OCI-LY1 (cell line): Measurements from ENCODE around the gene AGFG1.
"Not testable (repeated sequence)": the region's sequence is repeated elsewhere in the genome, so short reads cannot be mapped to it uniquely, and the experiment has no call there.

ENCODE experiments used
- H2AFZ ChIP-seq: fragments of 200-600 bp; sonication (generic), shearing (Covaris generic); 2 replicates; pipeline ENCODE4 v1.6.0; 2014; ENCODE audit warnings: antibody characterized with exemption, mild to moderate bottlenecking, low read length
- H3F3A ChIP-seq: fragments of 200-600 bp; sonication (generic), shearing (Covaris generic); 2 replicates; pipeline ENCODE4 v1.6.0; 2014; ENCODE audit warnings: mild to moderate bottlenecking, antibody characterized with exemption, low read length, moderate library complexity; ENCODE audit not compliant: insufficient read depth
- H3K27ac ChIP-seq: fragments of 200-600 bp; sonication (generic); 2 replicates; pipeline ENCODE4 v1.5.1; 2014; ENCODE audit warnings: low read length, mixed run types, mild to moderate bottlenecking, low read depth; ENCODE audit not compliant: poor library complexity, severe bottlenecking
- H3K27me3 ChIP-seq: fragments of 200-600 bp; sonication (generic); 2 replicates; pipeline ENCODE4 v1.6.0; 2014; ENCODE audit warnings: antibody characterized with exemption, mild to moderate bottlenecking, low read length, moderate library complexity; ENCODE audit not compliant: insufficient read depth
- H3K36me3 ChIP-seq: fragments of 200-600 bp; sonication (generic); 2 replicates; pipeline ENCODE4 v1.6.1; 2014; ENCODE audit warnings: mild to moderate bottlenecking, antibody characterized with exemption, low read length, moderate library complexity, mixed read lengths; ENCODE audit not compliant: insufficient read depth
- H3K4me1 ChIP-seq: fragments of 200-600 bp; sonication (generic); 2 replicates; pipeline ENCODE4 v1.5.1; 2014; ENCODE audit warnings: mild to moderate bottlenecking, low read length, moderate library complexity; ENCODE audit not compliant: insufficient read depth, severe bottlenecking
- H3K4me2 ChIP-seq: fragments of 200-600 bp; sonication (generic), shearing (Covaris generic); 2 replicates; pipeline ENCODE4 v1.6.1; 2014; ENCODE audit warnings: low read length
- H3K4me3 ChIP-seq: fragments of 200-600 bp; sonication (generic); 2 replicates; pipeline ENCODE4 v1.5.1; 2014; ENCODE audit warnings: low read length, low read depth, mild to moderate bottlenecking, mixed read lengths; ENCODE audit not compliant: poor library complexity, severe bottlenecking
- H3K79me2 ChIP-seq: fragments of 200-600 bp; shearing (Covaris generic); 2 replicates; pipeline ENCODE4 v1.6.1; 2016; ENCODE audit warnings: mixed run types, low read length, mixed read lengths; ENCODE audit not compliant: insufficient read depth
- H3K9ac ChIP-seq: fragments of 200-600 bp; sonication (generic), shearing (Covaris generic); 2 replicates; pipeline ENCODE4 v1.6.1; 2014; ENCODE audit warnings: mild to moderate bottlenecking, low read length, mixed read lengths
- H3K9me2 ChIP-seq: fragments of 200-600 bp; sonication (generic), shearing (Covaris generic); 2 replicates; pipeline ENCODE4 v1.6.1; 2014; ENCODE audit warnings: low read depth, mild to moderate bottlenecking, low read length, mixed read lengths
- H3K9me3 ChIP-seq: fragments of 200-600 bp; shearing (Covaris generic); 2 replicates; pipeline ENCODE4 v1.6.1; 2014; ENCODE audit warnings: low read length, mixed read lengths
- H4K20me1 ChIP-seq: fragments of 200-600 bp; sonication (generic), shearing (Covaris generic); 2 replicates; pipeline ENCODE4 v1.6.0; 2016; ENCODE audit warnings: mild to moderate bottlenecking, low read length; ENCODE audit not compliant: insufficient read depth
- CTCF ChIP-seq: fragments of 200-600 bp; sonication (generic), shearing (Covaris generic); IDR thresholded peaks from 2 replicates; pipeline ENCODE4 v1.5.1; 2017; ENCODE audit warnings: mild to moderate bottlenecking, antibody characterized with exemption, low read length, moderate library complexity, mixed read lengths
- EZH2 ChIP-seq: fragments of 200-600 bp; sonication (generic), shearing (Covaris generic); IDR thresholded peaks from 2 replicates; pipeline ENCODE4 v1.8.0; 2017; ENCODE audit warnings: borderline replicate concordance, mixed run types, mild to moderate bottlenecking, antibody characterized with exemption, low read length, moderate library complexity, mixed read lengths

AGFG1 gene

GRCh38 chr2:227539465-227539956 lies 67.6 kb downstream of the AGFG1 start:
- Histone ChIP-seq H3K9me2 (no peaks in the 10 kb centered on the region), H2AFZ (no peak overlapping the region), H3K4me2 (no peak overlapping the region)

GRCh38 chr2:227540352-227540751 lies 68.4 kb downstream of the AGFG1 start:
- H4K20me1 ChIP-seq, H3F3A ChIP-seq, H3K4me2 ChIP-seq, H3K9me2 ChIP-seq, H3K9ac ChIP-seq, H3K9me3 ChIP-seq, H2AFZ ChIP-seq, H3K4me3 ChIP-seq, H3K4me1 ChIP-seq, H3K79me2 ChIP-seq, H3K27me3 ChIP-seq, H3K27ac ChIP-seq: not testable (repeated sequence)
- peaks cover 38% of the 10 kb centered on the region for H3K36me3 ChIP-seq

More at GRCh38 chr2:227539465-227539956, 67.6 kb downstream of the AGFG1 start:
- TF ChIP-seq EZH2, result no peak
- no peak for TF ChIP-seq CTCF
- Histone ChIP-seq H3K4me1 (peaks cover 4% of the 10 kb centered on the region), H3K27me3 (no peaks in the 10 kb centered on the region), H4K20me1 (no peaks in the 10 kb centered on the region), H3K4me3 (no peak overlapping the region), H3K79me2 (no peaks in the 10 kb centered on the region), H3K27ac (no peak overlapping the region), H3F3A (no peaks in the 10 kb centered on the region), H3K9ac (no peak overlapping the region), H3K9me3 (no peaks in the 10 kb centered on the region), H3K36me3 (peaks cover 33% of the 10 kb centered on the region)

- no peaks in the 10 kb centered on the region for H3K9me3 ChIP-seq
- peak; percentile 48 for TF ChIP-seq CTCF
- TF ChIP-seq EZH2, result no peak
- no peaks in the 10 kb centered on the region for H3K27me3 ChIP-seq
- no peak overlapping the region for H3K4me3 ChIP-seq
- peaks cover 11% of the 10 kb centered on the region; the same call in 1 of the 2 replicates for H3K36me3 ChIP-seq
- no peaks in the 10 kb centered on the region for H3K79me2 ChIP-seq
- H3K9ac ChIP-seq, result no peak overlapping the region
- no peak overlapping the region for H3K4me2 ChIP-seq
- no peaks in the 10 kb centered on the region for H4K20me1 ChIP-seq
- no peaks in the 10 kb centered on the region for H3K9me2 ChIP-seq
- no peaks in the 10 kb centered on the region for H3F3A ChIP-seq
- H3K27ac ChIP-seq, result no peak overlapping the region
- H3K4me1 ChIP-seq, result no peaks in the 10 kb centered on the region
- H2AFZ ChIP-seq, result no peak overlapping the region
These were observed 74.0 kb downstream of the AGFG1 start for GRCh38 chr2:227545990-227546389.

- Histone ChIP-seq H3K27ac (no peak overlapping the region), H3K36me3 (peaks cover 16% of the 10 kb centered on the region; the same call in 1 of the 2 replicates), H3K4me3 (no peak overlapping the region), H4K20me1 (no peaks in the 10 kb centered on the region), H3K4me2 (no peak overlapping the region), H3F3A (no peaks in the 10 kb centered on the region), H3K9me2 (no peaks in the 10 kb centered on the region), H2AFZ (no peak overlapping the region), H3K4me1 (no peaks in the 10 kb centered on the region), H3K9me3 (no peaks in the 10 kb centered on the region), H3K79me2 (no peaks in the 10 kb centered on the region), H3K27me3 (no peaks in the 10 kb centered on the region), H3K9ac (no peak overlapping the region)
- TF ChIP-seq EZH2 (no peak), CTCF (no peak)
These were observed 79.9 kb downstream of the AGFG1 start for GRCh38 chr2:227551836-227552235.
